Measurements from ENCODE around the gene ANXA6.

The ANXA6 gene

DNA sequence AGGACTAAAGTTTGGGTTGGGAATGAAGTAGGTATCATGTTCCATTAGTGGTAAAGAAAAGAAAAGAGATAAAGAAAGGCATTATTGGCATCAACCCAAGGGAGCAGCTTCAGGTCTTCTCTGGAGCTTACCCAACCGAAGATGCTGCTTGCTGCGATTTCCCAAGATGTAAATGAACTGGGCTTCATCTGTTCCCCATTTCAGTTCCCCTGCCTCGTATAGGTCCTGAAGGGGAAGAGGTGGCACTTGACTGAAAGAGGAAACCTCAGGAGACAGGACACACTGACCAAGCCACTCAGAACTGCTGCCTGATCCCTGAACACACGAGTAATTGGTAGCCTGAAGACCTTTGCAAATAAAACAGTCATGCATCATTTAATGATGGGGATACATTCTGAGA, 24.6 kb downstream of the ANXA6 start:
- Histone ChIP-seq H3K4me3 (no peak overlapping the region), H3K36me3 (peaks cover 96 to 100% (median 100%) of the 10 kb centered on the region in 3 donors), H3K4me1 (no peaks in the 10 kb centered on the region), H3K9me3 (no peaks in the 10 kb centered on the region), H3K27me3 (no peaks in the 10 kb centered on the region), H3K27ac (no peak overlapping the region)
- no peak for DNase-seq
- intact Hi-C loops (cut with DNase I; ENCODE audit: low total_unique reads): no loop called here
- TF ChIP-seq CTCF (IDR thresholded peaks at IDR 0.05): no peak

GRCh38 chr5:151130922-151131891, 26.4 kb downstream of the ANXA6 start:
- no peak for TF ChIP-seq CTCF (IDR thresholded peaks at IDR 0.05)
- Histone ChIP-seq H3K27ac (no peak overlapping the region), H3K4me1 (no peaks in the 10 kb centered on the region), H3K9me3 (no peaks in the 10 kb centered on the region), H3K4me3 (no peak overlapping the region), H3K36me3 (peaks cover 90 to 100% (median 94%) of the 10 kb centered on the region in 3 donors), H3K27me3 (no peaks in the 10 kb centered on the region)
- intact Hi-C loops (cut with DNase I; ENCODE audit: low total_unique reads): no loop called here
- DNase-seq: no peak

GRCh38 chr5:151130235-151130921, 27.2 kb downstream of the ANXA6 start:
- H3K36me3 ChIP-seq: peaks cover 82 to 100% (median 86%) of the 10 kb centered on the region in 3 donors

DNA sequence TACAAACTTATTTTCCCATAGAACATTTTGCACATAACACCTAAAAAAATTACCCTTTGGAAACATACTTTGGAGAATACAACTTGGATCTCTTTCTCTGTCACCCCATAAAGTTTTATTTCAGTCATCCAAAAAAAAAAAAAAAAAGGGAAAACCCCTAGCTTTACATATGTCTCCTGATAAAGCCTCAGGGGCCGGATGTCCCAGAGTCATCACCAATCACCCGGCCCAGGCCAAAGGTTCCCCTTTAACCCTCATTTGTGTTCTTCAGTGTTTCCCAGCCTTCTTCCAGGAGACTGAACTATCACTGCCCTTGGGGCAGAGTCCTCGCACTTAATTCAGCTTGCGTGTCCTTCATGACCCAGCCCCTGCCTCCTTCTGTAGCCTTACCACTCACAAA, 28.8 kb downstream of the ANXA6 start:
- H3K9me3 ChIP-seq: no peaks in the 10 kb centered on the region

More at GRCh38 chr5:151130235-151130921, 27.2 kb downstream of the ANXA6 start:
- intact Hi-C loops (cut with DNase I; ENCODE audit: low total_unique reads): no loop called here
- Histone ChIP-seq H3K4me3 (no peak overlapping the region), H3K27ac (no peak overlapping the region), H3K27me3 (no peaks in the 10 kb centered on the region), H3K4me1 (no peaks in the 10 kb centered on the region), H3K9me3 (no peaks in the 10 kb centered on the region)
- no peak for TF ChIP-seq CTCF (IDR thresholded peaks at IDR 0.05)
- DNase-seq: no peak

More for the DNA sequence above, 28.8 kb downstream of the ANXA6 start:
- TF ChIP-seq CTCF (IDR thresholded peaks at IDR 0.05): no peak
- peaks cover 0 to 8% (median 4%) of the 10 kb centered on the region in 4 donors for H3K4me1 ChIP-seq
- no peak overlapping the region for H3K4me3 ChIP-seq
- intact Hi-C loops (cut with DNase I; ENCODE audit: low total_unique reads): loop anchor here (5.0 kb wide), 1 partner anchor 108 kb away; no protein-coding TSS in a partner anchor
- H3K27me3 ChIP-seq: no peaks in the 10 kb centered on the region
- DNase-seq: no peak
- H3K27ac ChIP-seq: no peak overlapping the region
- peaks cover 66 to 99% (median 70%) of the 10 kb centered on the region in 3 donors for H3K36me3 ChIP-seq

Data from tibial artery (tissue), 4 donors.